DND-41 (cell line): ENCODE data around the gene KAT6B.

Source experiments
- EZH2 ChIP-seq: IDR thresholded peaks from 3 replicates; pipeline ENCODE4 v1.6.1; 2012; ENCODE audit warnings: borderline replicate concordance, low read depth, mild to moderate bottlenecking, moderate library complexity, low read length, inconsistent platforms; ENCODE audit not compliant: severe bottlenecking
- TF ChIP-seq, protein P1 (sequence below): IDR thresholded peaks from 2 replicates; pipeline ENCODE4 v1.5.1; 2012; ENCODE audit warnings: borderline replicate concordance, low read length, moderate library complexity, mild to moderate bottlenecking; ENCODE audit not compliant: poor library complexity, severe bottlenecking; ENCODE audit errors: extremely low read depth

DNA sequence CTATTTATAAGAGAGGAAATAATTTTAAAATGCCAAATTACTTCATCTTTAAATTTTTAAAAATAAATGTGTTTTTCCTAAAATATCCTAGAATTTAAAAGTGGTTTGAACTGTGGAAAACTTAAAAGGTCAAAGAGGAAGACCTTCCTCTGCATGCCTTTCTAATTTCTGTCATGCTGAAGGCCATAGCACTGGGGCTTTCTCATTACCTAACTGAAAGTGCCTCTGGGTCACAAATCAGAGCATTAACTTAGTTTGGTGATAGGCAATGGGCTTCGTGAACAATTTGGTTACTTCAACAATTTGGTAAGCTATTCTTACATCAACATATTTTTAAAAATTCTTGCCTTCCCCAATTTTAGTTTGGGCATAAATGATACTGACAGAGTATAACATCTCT lies 184.8 kb downstream of the KAT6B start:
- no peak for TF ChIP-seq EZH2
- TF ChIP-seq, protein P1, sequence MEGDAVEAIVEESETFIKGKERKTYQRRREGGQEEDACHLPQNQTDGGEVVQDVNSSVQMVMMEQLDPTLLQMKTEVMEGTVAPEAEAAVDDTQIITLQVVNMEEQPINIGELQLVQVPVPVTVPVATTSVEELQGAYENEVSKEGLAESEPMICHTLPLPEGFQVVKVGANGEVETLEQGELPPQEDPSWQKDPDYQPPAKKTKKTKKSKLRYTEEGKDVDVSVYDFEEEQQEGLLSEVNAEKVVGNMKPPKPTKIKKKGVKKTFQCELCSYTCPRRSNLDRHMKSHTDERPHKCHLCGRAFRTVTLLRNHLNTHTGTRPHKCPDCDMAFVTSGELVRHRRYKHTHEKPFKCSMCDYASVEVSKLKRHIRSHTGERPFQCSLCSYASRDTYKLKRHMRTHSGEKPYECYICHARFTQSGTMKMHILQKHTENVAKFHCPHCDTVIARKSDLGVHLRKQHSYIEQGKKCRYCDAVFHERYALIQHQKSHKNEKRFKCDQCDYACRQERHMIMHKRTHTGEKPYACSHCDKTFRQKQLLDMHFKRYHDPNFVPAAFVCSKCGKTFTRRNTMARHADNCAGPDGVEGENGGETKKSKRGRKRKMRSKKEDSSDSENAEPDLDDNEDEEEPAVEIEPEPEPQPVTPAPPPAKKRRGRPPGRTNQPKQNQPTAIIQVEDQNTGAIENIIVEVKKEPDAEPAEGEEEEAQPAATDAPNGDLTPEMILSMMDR: no peak
